BE2C (cell line): Measurements from ENCODE around the gene ADGRF3. TPM values are rescaled to one million over a fixed set of nuclear protein-coding genes. Genes with fewer than 3 reads are reported as not detected.

Experiments used
- DNase-seq: peaks from one replicate; pipeline ENCODE4 v3.0.0-alpha.2; 2020
- H3K27me3 ChIP-seq: fragments of 250-450 bp; sonication (Bioruptor Pico); 2 replicates; pipeline ENCODE4 v1.5.1; 2020; ENCODE audit warnings: mild to moderate bottlenecking
- H3K36me3 ChIP-seq: fragments of 250-450 bp; sonication (Bioruptor Pico); 2 replicates; pipeline ENCODE4 v1.5.1; 2020; ENCODE audit warnings: mild to moderate bottlenecking
- H3K4me1 ChIP-seq: fragments of 250-450 bp; sonication (Bioruptor Pico); 2 replicates; pipeline ENCODE4 v1.5.1; 2020
- H3K4me3 ChIP-seq: 2 replicates; pipeline ENCODE4 v1.5.1; 2011; ENCODE audit warnings: low read depth, low read length
- H3K9me3 ChIP-seq: fragments of 250-450 bp; sonication (Bioruptor Pico); 2 replicates; pipeline ENCODE4 v1.5.1; 2020
- polyA plus RNA-seq: library from polyadenylated mRNA; unstranded; fragments of >200 nt; gene quantifications from one replicate; pipeline ENCODE4 v1.2.1, GENCODE V29; 2012; ENCODE audit warnings: low read depth, missing spikeins; ENCODE audit not compliant: insufficient read length, insufficient read depth
- TF ChIP-seq, protein P1 (sequence below): IDR thresholded peaks from 2 replicates; pipeline ENCODE4 v1.5.1; 2012; ENCODE audit warnings: mild to moderate bottlenecking, low read depth, low read length

ADGRF3 gene, protein sequence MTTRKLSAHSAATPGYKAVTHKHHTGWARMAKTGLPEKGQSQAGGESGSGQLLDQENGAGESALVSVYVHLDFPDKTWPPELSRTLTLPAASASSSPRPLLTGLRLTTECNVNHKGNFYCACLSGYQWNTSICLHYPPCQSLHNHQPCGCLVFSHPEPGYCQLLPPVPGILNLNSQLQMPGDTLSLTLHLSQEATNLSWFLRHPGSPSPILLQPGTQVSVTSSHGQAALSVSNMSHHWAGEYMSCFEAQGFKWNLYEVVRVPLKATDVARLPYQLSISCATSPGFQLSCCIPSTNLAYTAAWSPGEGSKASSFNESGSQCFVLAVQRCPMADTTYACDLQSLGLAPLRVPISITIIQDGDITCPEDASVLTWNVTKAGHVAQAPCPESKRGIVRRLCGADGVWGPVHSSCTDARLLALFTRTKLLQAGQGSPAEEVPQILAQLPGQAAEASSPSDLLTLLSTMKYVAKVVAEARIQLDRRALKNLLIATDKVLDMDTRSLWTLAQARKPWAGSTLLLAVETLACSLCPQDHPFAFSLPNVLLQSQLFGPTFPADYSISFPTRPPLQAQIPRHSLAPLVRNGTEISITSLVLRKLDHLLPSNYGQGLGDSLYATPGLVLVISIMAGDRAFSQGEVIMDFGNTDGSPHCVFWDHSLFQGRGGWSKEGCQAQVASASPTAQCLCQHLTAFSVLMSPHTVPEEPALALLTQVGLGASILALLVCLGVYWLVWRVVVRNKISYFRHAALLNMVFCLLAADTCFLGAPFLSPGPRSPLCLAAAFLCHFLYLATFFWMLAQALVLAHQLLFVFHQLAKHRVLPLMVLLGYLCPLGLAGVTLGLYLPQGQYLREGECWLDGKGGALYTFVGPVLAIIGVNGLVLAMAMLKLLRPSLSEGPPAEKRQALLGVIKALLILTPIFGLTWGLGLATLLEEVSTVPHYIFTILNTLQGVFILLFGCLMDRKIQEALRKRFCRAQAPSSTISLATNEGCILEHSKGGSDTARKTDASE
- polyA plus RNA-seq, result 0.12 TPM

DNA sequence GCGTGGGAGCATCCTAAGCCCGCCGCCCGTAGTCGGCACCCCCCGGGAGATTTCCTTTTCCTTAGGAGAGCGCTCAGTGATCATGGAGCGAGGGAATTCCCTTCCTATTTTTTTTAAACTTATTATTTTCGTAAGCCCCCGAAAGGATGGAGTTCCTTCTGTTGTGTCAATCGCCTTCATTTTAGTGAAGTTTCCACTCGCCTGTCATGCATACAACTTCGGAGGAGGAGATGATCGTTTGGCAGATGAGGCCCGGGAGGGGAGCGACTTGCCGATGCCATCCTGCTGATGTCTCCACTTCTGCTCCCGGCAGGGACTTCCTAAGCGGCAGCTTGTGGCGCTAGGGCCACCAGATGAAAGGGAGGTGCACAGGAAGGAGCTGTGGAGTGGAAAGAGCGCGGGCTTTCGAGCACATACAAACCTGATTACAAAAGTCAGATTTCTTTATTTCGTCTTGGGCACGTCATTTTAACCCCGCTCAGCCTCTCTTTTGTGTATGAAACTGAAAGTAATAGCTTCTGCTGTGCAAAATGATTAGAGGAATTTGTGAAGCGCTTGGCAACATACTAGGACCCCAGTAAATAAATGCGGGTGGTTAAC, at the start of gene ADGRF3:
Gene ADGRF3, minus strand, starts transcription at position 336 of the 600 bp plus-strand sequence. CDS start 555 bp downstream, outside the sequence.
- peak; percentile 75 for DNase-seq
- TF ChIP-seq, protein P1, sequence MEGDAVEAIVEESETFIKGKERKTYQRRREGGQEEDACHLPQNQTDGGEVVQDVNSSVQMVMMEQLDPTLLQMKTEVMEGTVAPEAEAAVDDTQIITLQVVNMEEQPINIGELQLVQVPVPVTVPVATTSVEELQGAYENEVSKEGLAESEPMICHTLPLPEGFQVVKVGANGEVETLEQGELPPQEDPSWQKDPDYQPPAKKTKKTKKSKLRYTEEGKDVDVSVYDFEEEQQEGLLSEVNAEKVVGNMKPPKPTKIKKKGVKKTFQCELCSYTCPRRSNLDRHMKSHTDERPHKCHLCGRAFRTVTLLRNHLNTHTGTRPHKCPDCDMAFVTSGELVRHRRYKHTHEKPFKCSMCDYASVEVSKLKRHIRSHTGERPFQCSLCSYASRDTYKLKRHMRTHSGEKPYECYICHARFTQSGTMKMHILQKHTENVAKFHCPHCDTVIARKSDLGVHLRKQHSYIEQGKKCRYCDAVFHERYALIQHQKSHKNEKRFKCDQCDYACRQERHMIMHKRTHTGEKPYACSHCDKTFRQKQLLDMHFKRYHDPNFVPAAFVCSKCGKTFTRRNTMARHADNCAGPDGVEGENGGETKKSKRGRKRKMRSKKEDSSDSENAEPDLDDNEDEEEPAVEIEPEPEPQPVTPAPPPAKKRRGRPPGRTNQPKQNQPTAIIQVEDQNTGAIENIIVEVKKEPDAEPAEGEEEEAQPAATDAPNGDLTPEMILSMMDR, result no peak

DNA sequence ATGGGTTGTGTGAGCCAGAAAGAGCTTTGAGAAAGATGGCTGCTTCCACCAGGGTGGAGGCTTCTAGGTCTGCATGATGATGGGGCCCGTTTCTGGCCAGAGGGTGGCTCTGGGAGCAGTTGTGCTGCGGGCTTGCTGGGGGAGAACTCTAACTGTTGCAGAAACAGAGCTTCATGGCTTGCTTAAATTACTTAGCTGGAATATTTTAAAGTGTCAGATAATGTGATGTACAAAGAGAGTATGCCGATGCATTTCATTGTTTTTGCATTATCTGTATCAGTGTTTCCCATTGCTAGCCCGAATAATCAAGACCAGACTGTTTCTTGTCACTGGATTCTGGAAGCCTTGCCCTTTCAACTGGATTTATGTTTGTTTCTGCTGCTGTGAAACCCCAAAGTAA, 48.8 kb upstream of the ADGRF3 start:
- peak; percentile 30 for DNase-seq
- no peaks in the 10 kb centered on the region for H3K27me3 ChIP-seq
- H3K9me3 ChIP-seq, result no peaks in the 10 kb centered on the region
- no peak overlapping the region for H3K4me3 ChIP-seq
- peaks cover 9% of the 10 kb centered on the region for H3K36me3 ChIP-seq
- peaks cover 7% of the 10 kb centered on the region; the same call in 1 of the 2 replicates for H3K4me1 ChIP-seq
- TF ChIP-seq, protein P1, result peak; percentile 29; the same call in 1 of the 2 replicates

More for the DNA sequence above, at the start of gene ADGRF3:
- peaks cover 5% of the 10 kb centered on the region; the same call in 1 of the 2 replicates for H3K4me1 ChIP-seq
- H3K36me3 ChIP-seq, result no peaks in the 10 kb centered on the region; the same call in 1 of the 2 replicates
- H3K27me3 ChIP-seq, result no peaks in the 10 kb centered on the region
- H3K4me3 ChIP-seq, result peak within 1 kb of the TSS; percentile 82
- H3K9me3 ChIP-seq, result no peaks in the 10 kb centered on the region

DNA sequence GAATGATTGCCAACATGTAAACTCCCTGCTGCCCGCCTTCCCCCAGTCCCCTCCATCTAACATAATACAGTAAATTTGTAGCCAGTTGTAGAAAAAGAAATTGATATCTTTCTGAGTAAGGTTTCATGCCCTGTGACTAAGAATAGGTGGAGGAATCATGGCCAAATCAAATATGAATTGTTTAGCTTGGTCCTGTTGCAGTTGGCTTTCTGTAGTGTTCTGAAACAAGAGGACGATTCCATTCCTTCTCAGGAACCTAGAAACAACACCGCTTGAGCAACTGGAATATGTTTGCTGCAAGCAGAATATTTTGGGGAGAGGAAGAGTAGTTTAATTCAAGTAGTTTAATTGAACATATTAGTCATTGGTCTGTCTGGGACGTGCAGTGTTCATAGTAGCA, 48.1 kb upstream of the ADGRF3 start:
- Histone ChIP-seq H3K4me1 (peaks cover 7% of the 10 kb centered on the region; the same call in 1 of the 2 replicates), H3K9me3 (no peaks in the 10 kb centered on the region), H3K4me3 (no peak overlapping the region), H3K27me3 (no peaks in the 10 kb centered on the region), H3K36me3 (peaks cover 16% of the 10 kb centered on the region)
- TF ChIP-seq, protein P1, result no peak
- DNase-seq, result no peak

DNA sequence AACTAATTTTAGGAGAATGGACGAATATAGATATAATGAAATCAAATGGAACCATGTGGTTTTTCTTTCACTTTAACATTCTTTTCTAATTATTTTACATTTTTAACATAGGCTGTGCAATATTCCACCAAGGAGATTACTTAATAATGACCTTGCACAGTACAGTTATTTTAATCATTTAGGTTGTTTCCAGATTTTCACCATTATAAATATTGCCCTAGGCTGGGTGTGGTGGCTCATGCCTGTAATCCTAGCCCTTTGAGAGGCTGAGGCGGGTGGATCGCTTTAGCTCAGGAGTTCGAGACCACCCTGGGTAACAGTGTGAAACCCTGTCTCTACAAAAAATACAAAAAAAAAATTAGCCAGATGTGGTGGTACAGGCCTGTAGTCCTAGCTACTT, 40.6 kb upstream of the ADGRF3 start:
- TF ChIP-seq, protein P1, result no peak
- Histone ChIP-seq H3K36me3 (peaks cover 40% of the 10 kb centered on the region), H3K4me3 (no peak overlapping the region), H3K4me1 (no peaks in the 10 kb centered on the region), H3K9me3 (no peaks in the 10 kb centered on the region), H3K27me3 (no peaks in the 10 kb centered on the region)
- no peak for DNase-seq

DNA sequence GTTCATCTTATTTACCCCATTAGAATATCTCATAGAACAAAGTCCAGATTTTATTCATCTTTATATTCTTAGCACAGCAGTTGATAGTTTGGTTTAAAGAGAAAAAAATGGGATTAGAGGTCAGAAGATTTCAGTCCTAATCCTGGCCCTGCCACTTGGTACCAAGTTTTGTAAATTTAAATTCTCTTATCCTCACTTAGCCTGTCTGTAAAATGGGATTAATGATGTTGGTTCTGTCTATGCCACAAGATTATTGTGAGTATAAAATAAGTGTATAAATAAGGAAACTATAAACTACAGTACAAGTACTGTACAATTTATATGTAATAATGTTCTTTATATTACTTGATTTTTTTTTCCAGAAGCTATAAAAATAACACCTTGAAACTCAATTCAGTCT, 38.0 kb upstream of the ADGRF3 start:
- DNase-seq, result no peak
- Histone ChIP-seq H3K27me3 (no peaks in the 10 kb centered on the region), H3K36me3 (peaks cover 36% of the 10 kb centered on the region), H3K4me3 (no peak overlapping the region), H3K4me1 (peaks cover 6% of the 10 kb centered on the region; the same call in 1 of the 2 replicates), H3K9me3 (no peaks in the 10 kb centered on the region)
- TF ChIP-seq, protein P1, result no peak
